DND-41 (cell line): ENCODE data around the gene WNK2.

Experiments
- CTCF ChIP-seq: IDR thresholded peaks from 2 replicates; pipeline ENCODE4 v1.5.1; 2012; ENCODE audit warnings: borderline replicate concordance, low read length, moderate library complexity, mild to moderate bottlenecking; ENCODE audit not compliant: poor library complexity, severe bottlenecking; ENCODE audit errors: extremely low read depth
- EZH2 ChIP-seq: IDR thresholded peaks from 3 replicates; pipeline ENCODE4 v1.6.1; 2012; ENCODE audit warnings: borderline replicate concordance, low read depth, mild to moderate bottlenecking, moderate library complexity, low read length, inconsistent platforms; ENCODE audit not compliant: severe bottlenecking

- TF ChIP-seq CTCF, result no peak
- no peak for TF ChIP-seq EZH2
These were observed 27.2 kb downstream of the WNK2 start for GRCh38 chr9:93210974-93211653.
